Subcutaneous abdominal adipose tissue (tissue), 5 donors: ENCODE results near the gene UBXN10.
"Not testable (repeated sequence)": the region's sequence is repeated elsewhere in the genome, so short reads cannot be mapped to it uniquely, and the experiment has no call there.

Source experiments
- H3K27ac ChIP-seq: one replicate; pipeline ENCODE4 v1.7.0; 2013; ENCODE audit warnings: low read depth, mild to moderate bottlenecking, inconsistent platforms, low read length, moderate library complexity
- H3K27me3 ChIP-seq, 5 donors: one replicate each; pipeline ENCODE4 v1.7.0; 2013; ENCODE audit warnings: low read length in 5 of 5, inconsistent platforms in 1 of 5; ENCODE audit not compliant: control insufficient read depth in 5 of 5, insufficient read depth in 4 of 5
- H3K36me3 ChIP-seq, 5 donors: one replicate each; pipeline ENCODE4 v1.7.0; 2013; ENCODE audit warnings: low read length in 5 of 5; ENCODE audit not compliant: control insufficient read depth in 5 of 5, insufficient read depth in 5 of 5
- H3K4me1 ChIP-seq, 5 donors: one replicate each; pipeline ENCODE4 v1.7.0; 2013; ENCODE audit warnings: low read length in 5 of 5, mild to moderate bottlenecking in 3 of 5, moderate library complexity in 1 of 5; ENCODE audit not compliant: control insufficient read depth in 5 of 5, insufficient read depth in 5 of 5
- H3K4me3 ChIP-seq, 5 donors: one replicate each; pipeline ENCODE4 v1.7.0; 2013; ENCODE audit warnings: low read length in 5 of 5, low read depth in 1 of 5
- H3K9ac ChIP-seq, 5 donors: one replicate each; pipeline ENCODE4 v1.7.0; 2013; ENCODE audit warnings: low read length in 5 of 5, mild to moderate bottlenecking in 4 of 5, moderate library complexity in 3 of 5
- H3K9me3 ChIP-seq, 5 donors: one replicate each; pipeline ENCODE4 v1.7.0; 2013; ENCODE audit warnings: low read length in 5 of 5; ENCODE audit not compliant: control insufficient read depth in 5 of 5
- donor health status: healthy.
- donor health status: healthy.
- donor health status: healthy.
- donor health status: healthy.
- donor health status: healthy.

The UBXN10 gene

DNA sequence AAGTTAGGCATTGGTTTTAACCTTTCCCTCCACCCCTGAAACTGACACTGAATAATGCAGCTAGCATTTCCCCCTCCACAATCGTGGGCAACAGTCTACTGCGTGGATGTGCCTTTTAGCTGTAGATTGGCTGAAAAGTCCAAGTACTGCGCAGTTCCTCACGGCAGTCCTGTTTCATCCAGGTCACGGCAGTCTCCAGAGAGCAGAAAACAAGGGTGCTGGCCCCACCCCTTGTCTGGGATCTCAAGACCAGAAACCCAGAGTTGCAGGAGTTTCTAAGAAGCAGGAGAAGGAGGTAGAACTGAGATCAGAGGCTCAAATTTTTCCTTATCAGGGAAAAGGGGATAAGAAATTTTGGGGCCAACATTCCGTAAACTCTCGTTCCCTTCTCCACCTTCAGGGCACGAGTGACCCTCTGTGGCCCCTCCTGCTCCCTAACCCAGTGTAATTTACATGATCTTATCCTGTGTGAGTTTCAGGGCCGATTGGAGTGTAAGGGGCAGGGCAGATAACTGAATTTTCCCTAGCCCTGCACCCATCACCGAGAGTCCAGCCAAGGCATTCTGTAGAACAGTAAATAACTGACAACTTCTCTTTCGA lies 26.3 kb downstream of the UBXN10 start:
- Histone ChIP-seq H3K27ac (no peak overlapping the region), H3K9me3 (peaks cover 0 to 3% (median 0%) of the 10 kb centered on the region in 5 donors), H3K4me3 (no peak overlapping the region), H3K36me3 (no peaks in the 10 kb centered on the region), H3K9ac (no peak overlapping the region), H3K27me3 (peaks cover 0 to 11% (median 7%) of the 10 kb centered on the region in 5 donors), H3K4me1 (peaks cover 0 to 14% (median 9%) of the 10 kb centered on the region in 5 donors)

DNA sequence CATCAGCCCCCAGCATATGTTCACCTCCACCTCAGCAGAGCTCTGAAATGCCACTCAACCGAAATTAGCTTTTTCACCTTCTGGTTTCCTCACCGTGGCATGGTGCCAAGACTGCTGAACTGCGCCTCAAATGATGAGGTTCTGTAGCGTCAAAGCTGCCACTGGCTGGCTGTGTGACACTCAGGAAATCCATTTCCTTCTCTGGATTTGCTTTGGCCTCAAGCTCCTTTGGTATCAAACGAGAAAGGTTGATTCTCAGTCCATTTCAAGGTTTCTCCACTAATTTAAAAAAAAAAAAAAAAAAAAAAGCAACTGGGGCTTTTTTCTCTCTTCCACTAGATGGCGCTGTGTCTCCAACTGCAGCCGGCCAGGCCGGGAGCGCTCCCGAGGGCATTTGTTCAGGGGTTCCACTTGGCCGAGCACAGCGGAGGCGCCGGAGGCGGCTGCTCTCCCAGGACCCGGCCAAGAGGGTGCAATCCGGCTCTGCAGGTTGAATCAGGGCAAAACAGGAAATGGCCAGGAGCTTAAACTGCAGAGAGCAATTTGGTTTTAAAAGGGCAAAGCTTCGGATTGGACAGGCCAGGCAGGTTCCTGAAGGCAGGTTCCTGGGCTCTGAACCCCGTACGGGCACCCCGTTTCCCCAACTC lies 26.9 kb downstream of the UBXN10 start:
- H3K4me3 ChIP-seq: peak overlapping the region in 3 of 5 donors; percentile 19 to 30 (median 22)
- H3K9ac ChIP-seq: peak overlapping the region in 1 of 5 donors; percentile 21
- peaks cover 0 to 14% (median 9%) of the 10 kb centered on the region in 5 donors for H3K4me1 ChIP-seq
- H3K36me3 ChIP-seq: no peaks in the 10 kb centered on the region
- peaks cover 0 to 11% (median 7%) of the 10 kb centered on the region in 5 donors for H3K27me3 ChIP-seq
- H3K9me3 ChIP-seq: peaks cover 0 to 3% (median 0%) of the 10 kb centered on the region in 5 donors
- no peak overlapping the region for H3K27ac ChIP-seq

GRCh38 chr1:20215716-20216115 lies 29.8 kb downstream of the UBXN10 start:
- H3K27ac ChIP-seq: no peak overlapping the region
- no peaks in the 10 kb centered on the region for H3K36me3 ChIP-seq
- H3K27me3 ChIP-seq: peaks cover 0 to 11% (median 4%) of the 10 kb centered on the region in 5 donors
- H3K9me3 ChIP-seq: peaks cover 0 to 3% (median 0%) of the 10 kb centered on the region in 5 donors
- no peak overlapping the region for H3K4me3 ChIP-seq
- H3K4me1 ChIP-seq: peaks cover 0 to 14% (median 9%) of the 10 kb centered on the region in 5 donors
- H3K9ac ChIP-seq: no peak overlapping the region

DNA sequence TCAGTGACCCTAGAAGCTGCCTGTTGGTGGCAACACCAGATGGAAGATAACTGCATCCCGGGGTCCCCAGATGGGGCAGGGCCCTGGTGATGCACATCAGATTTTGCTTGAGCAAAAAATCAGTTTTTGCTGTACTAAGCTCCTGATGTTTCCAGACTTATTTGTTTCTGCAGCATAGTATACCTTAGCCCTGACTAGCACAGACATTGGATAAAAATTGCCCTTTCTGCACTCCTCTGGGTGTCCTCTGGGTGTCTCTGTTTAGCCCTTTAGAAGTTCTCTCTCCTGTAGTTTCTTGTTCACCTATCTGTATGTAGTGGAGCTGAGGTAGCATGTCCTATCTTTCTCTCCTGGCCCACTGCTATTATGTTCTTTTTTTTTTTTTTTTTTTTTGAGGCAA lies 30.7 kb downstream of the UBXN10 start:
- no peak overlapping the region for H3K4me3 ChIP-seq
- H3K4me1 ChIP-seq: peaks cover 0 to 17% (median 9%) of the 10 kb centered on the region in 5 donors
- no peak overlapping the region for H3K9ac ChIP-seq
- peaks cover 0 to 3% (median 0%) of the 10 kb centered on the region in 5 donors for H3K9me3 ChIP-seq
- peaks cover 0 to 11% (median 2%) of the 10 kb centered on the region in 5 donors for H3K27me3 ChIP-seq
- H3K27ac ChIP-seq: no peak overlapping the region
- no peaks in the 10 kb centered on the region for H3K36me3 ChIP-seq

GRCh38 chr1:20219053-20219452 lies 33.2 kb downstream of the UBXN10 start:
- H3K27ac ChIP-seq: not testable (repeated sequence)
- H3K27me3 ChIP-seq: peaks cover 0 to 19% (median 2%) of the 10 kb centered on the region in 5 donors

DNA sequence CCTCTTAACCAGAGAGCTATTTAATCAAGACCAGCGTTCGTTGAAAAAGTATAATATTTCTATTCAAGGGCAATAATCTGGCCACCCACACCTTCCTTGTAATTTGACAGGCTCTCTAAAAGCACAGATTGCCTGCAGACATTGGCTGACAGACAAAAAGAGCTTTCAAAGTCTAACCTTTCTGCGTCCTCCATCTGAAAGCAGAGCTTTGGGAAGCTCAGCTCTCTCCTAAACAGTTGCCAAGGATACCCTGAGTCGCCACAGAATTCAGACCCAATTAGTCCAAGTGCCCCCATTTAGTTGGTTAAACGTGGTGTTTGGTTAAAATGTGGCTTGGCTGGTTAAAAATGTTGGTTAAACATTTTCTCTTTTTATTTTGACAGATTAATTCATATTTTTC lies 34.1 kb downstream of the UBXN10 start:
- Histone ChIP-seq H3K4me3 (no peak overlapping the region), H3K27me3 (peaks cover 0 to 19% (median 2%) of the 10 kb centered on the region in 5 donors), H3K9ac (no peak overlapping the region), H3K36me3 (no peaks in the 10 kb centered on the region), H3K9me3 (peaks cover 0 to 3% (median 0%) of the 10 kb centered on the region in 5 donors), H3K4me1 (peaks cover 0 to 9% (median 0%) of the 10 kb centered on the region in 5 donors), H3K27ac (no peak overlapping the region)

More at GRCh38 chr1:20219053-20219452, 33.2 kb downstream of the UBXN10 start:
- H3K4me1 ChIP-seq, H3K36me3 ChIP-seq, H3K4me3 ChIP-seq, H3K9me3 ChIP-seq, H3K9ac ChIP-seq: not testable (repeated sequence)

DNA sequence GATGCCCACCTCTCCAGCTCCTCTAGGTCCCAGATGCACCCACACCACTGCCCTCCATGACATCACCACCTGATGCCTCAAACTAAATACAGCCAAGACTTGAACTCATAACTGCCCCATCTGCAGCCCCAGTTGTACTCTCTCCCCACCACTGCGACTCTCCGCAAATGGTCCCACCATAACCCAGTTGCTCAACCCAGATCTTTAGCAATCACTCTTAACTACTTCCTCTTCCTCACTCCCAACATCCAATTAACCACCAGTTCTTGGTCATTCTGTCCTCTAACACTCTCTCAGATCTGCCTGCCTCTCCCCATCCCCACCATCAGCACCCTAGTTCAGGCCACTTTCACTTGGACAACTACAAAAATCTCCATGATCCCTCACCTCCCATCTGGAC lies 37.2 kb downstream of the UBXN10 start:
- Histone ChIP-seq H3K9ac (no peak overlapping the region), H3K36me3 (no peaks in the 10 kb centered on the region), H3K27me3 (peaks cover 0 to 15% (median 3%) of the 10 kb centered on the region in 5 donors), H3K27ac (no peak overlapping the region), H3K9me3 (no peaks in the 10 kb centered on the region), H3K4me1 (peaks cover 0 to 9% (median 0%) of the 10 kb centered on the region in 5 donors), H3K4me3 (no peak overlapping the region)

DNA sequence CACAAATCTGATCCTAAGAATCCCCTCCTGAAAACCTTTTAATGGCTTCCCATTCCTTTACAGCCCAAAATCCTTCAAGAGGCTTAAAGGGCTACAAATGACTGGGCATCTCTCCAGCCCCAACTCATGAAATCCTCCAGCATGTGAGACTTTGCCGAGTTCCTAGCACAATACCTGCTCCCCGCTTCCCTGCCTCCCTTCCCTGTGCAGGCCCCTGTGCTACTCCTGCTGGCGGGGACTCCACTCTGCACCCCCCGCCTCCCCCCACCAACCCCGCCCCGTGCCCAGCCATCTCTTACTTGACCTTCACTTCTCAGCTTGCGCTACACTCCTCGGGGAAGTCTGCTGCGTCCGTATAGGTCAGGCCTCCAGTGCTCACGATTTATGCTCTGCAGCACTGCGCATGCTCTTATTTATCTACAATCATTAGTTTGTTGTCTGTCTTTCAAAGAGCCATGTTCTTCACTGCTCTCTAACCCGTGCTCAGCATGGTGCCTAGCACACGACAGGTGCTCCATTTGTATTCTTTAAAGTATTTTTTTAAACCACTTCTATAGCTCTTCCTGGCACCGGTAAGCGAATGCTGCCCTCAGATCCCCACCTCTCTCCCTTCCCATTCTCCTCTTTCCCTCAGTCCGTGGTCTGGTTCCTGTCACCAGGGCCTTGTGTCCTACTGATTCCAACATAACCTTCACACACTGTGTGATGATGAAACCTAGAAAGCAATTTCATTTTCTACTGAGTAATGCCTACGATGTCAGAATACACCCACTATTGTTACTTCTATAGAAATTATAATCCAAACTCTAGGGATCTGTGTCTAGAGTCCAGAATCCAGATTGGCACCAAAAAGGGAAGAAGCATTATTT lies 37.9 kb downstream of the UBXN10 start:
- no peak overlapping the region for H3K4me3 ChIP-seq
- H3K27ac ChIP-seq: no peak overlapping the region
- H3K9ac ChIP-seq: no peak overlapping the region
- H3K27me3 ChIP-seq: peaks cover 0 to 20% (median 3%) of the 10 kb centered on the region in 5 donors
- H3K36me3 ChIP-seq: no peaks in the 10 kb centered on the region
- H3K4me1 ChIP-seq: peaks cover 0 to 9% (median 0%) of the 10 kb centered on the region in 5 donors
- no peaks in the 10 kb centered on the region for H3K9me3 ChIP-seq

DNA sequence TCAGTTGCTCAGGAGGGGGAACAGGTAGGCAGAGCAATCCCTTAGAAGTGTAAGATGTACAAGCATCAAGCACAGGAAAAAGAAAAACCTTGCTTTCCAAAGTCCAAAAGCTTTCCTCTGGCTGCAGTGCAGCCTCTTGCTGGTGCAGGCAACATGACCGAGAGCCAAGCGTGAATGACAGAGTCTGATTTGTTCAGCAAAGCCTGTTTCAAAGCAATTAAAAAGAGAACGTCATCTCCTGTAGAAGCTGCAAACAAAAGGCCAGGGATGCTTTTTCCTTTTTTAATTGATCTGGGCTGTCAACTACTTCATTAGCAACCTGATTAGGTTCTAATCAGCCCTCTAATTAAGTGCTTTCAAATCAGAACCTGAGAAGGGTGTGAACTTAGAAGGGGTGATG lies 38.6 kb downstream of the UBXN10 start:
- H3K27ac ChIP-seq: no peak overlapping the region
- peaks cover 0 to 9% (median 0%) of the 10 kb centered on the region in 5 donors for H3K4me1 ChIP-seq
- no peaks in the 10 kb centered on the region for H3K9me3 ChIP-seq
- H3K4me3 ChIP-seq: no peak overlapping the region
- no peaks in the 10 kb centered on the region for H3K36me3 ChIP-seq
- peaks cover 0 to 23% (median 3%) of the 10 kb centered on the region in 5 donors for H3K27me3 ChIP-seq
- no peak overlapping the region for H3K9ac ChIP-seq
